ENCODE data around the gene ATG2B. TPM values are rescaled to one million over a fixed set of nuclear protein-coding genes. Genes with fewer than 3 reads are reported as not detected.

Gene ATG2B
- total and polyA plus RNA-seq, 2 donors (not counting 3 experiments of a cell fraction or from before 2014, with no cell fraction given), result 5.9 to 17.8 TPM

DNA sequence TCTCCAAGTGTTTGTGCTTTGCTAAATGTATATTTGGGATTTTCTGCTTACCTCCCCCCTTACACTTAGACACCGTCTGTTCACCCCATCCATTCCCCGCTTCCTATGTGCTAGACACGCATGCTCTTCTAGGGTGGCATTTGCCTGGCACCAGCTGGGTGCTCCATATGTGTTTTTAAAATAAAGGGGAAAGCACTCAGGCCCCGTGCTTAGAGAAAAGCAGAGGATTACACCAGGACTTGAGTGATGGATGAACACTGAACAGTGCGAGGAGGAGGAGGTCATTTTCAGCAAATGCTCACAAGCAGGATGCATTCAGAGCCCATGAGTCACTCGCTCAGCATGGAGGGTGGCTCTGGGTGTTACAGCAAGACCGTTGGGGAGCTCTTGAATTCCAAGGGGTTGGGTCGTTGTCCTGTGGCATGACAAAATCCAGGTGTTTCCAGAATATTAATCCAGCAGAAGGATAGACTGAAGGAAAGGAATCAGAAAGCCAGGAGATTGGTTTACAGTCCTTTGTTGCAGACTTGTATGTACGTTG, 110.1 kb downstream of the ATG2B start:
- CTCF ChIA-PET, result interaction anchor here (0.8 kb wide), 1 partner anchor 22 kb away, joined by 3 read pairs; no protein-coding TSS in a partner anchor
- intact Hi-C loops (cut with micrococcal nuclease), result no loop called here
- POLR2A ChIA-PET, result no interaction called here
- Histone ChIP-seq H3K9me3 (replicated peaks; ENCODE audit: control insufficient read depth, insufficient read depth, low read length) (no peaks in the 10 kb centered on the region), H3K4me3 (replicated peaks in 1 of 3; ENCODE audit: insufficient read depth in 1 of 3, low read depth in 1 of 3, low read length in 3 of 3) (no peak overlapping the region), H3K9ac (replicated peaks; ENCODE audit: extremely low read depth, insufficient read depth, low read length) (no peak overlapping the region), H3K27ac (ENCODE audit: insufficient read depth, low read depth, low read length) (no peak overlapping the region), H3K4me1 (ENCODE audit: control insufficient read depth, extremely low read depth, insufficient read depth, low read length) (no peaks in the 10 kb centered on the region), H3K9me1 (replicated peaks; ENCODE audit: control insufficient read depth, extremely low read depth, insufficient read depth, low read length) (no peaks in the 10 kb centered on the region), H3K79me2 (ENCODE audit: control insufficient read depth, insufficient read depth, low read length) (no peaks in the 10 kb centered on the region), H2AFZ (ENCODE audit: low read depth, low read length) (no peak overlapping the region), H3K4me2 (ENCODE audit: insufficient read depth, low read length) (no peak overlapping the region), H3K27me3 (ENCODE audit: control insufficient read depth in 2 of 2, insufficient read depth in 2 of 2, low read length in 2 of 2) (no peaks in the 10 kb centered on the region), H3K36me3 (ENCODE audit: control insufficient read depth in 2 of 2, extremely low read depth in 1 of 2, insufficient read depth in 2 of 2, low read length in 2 of 2) (no peaks in the 10 kb centered on the region), H4K20me1 (replicated peaks; ENCODE audit: control insufficient read depth, extremely low read depth, insufficient read depth, low read length) (no peaks in the 10 kb centered on the region)
- TF ChIP-seq MYC (IDR thresholded peaks at IDR 0.05; ENCODE audit: low read depth, low read length) (no peak), EZH2 (IDR thresholded peaks at IDR 0.05; ENCODE audit: borderline replicate concordance, low read depth, low read length, severe bottlenecking) (no peak), GATA2 (IDR thresholded peaks at IDR 0.05; ENCODE audit: insufficient read depth, insufficient read length, low read depth, low read length) (no peak), POLR2A (IDR thresholded peaks at IDR 0.05; ENCODE audit: low read depth, low read length) (no peak), POLR2AphosphoS5 (IDR thresholded peaks at IDR 0.05; ENCODE audit: insufficient read depth, low read depth, low read length) (no peak), FOS (IDR thresholded peaks at IDR 0.05; ENCODE audit: borderline replicate concordance, insufficient read depth, low read length) (no peak)
- TF ChIP-seq, protein P1, sequence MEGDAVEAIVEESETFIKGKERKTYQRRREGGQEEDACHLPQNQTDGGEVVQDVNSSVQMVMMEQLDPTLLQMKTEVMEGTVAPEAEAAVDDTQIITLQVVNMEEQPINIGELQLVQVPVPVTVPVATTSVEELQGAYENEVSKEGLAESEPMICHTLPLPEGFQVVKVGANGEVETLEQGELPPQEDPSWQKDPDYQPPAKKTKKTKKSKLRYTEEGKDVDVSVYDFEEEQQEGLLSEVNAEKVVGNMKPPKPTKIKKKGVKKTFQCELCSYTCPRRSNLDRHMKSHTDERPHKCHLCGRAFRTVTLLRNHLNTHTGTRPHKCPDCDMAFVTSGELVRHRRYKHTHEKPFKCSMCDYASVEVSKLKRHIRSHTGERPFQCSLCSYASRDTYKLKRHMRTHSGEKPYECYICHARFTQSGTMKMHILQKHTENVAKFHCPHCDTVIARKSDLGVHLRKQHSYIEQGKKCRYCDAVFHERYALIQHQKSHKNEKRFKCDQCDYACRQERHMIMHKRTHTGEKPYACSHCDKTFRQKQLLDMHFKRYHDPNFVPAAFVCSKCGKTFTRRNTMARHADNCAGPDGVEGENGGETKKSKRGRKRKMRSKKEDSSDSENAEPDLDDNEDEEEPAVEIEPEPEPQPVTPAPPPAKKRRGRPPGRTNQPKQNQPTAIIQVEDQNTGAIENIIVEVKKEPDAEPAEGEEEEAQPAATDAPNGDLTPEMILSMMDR (IDR thresholded peaks at IDR 0.05; ENCODE audit: extremely low read depth in 1 of 2, insufficient read depth in 1 of 2, low read depth in 1 of 2, low read length in 2 of 2), result no peak
- TF ChIP-seq, protein P2, sequence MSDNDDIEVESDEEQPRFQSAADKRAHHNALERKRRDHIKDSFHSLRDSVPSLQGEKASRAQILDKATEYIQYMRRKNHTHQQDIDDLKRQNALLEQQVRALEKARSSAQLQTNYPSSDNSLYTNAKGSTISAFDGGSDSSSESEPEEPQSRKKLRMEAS (IDR thresholded peaks at IDR 0.05; ENCODE audit: insufficient read depth, insufficient read length), result no peak
- no TSS peak for BruUV-seq (replicated peaks)
- FAIRE-seq (no peak), DNase-seq (ENCODE audit: low read depth, low spot score) (no peak)
- dilution Hi-C loops (cut with MboI; ENCODE audit: extremely low pct_ligation_motif_present, low sequenced_read_pairs), result no loop called here

Measured in endothelial cell of umbilical vein (primary cell).